Fibroblast of lung (primary cell): ENCODE data around the gene SLC24A3. TPM values are rescaled to one million over a fixed set of nuclear protein-coding genes. Genes with fewer than 3 reads are reported as not detected.

Experiments used
- DNase-seq, 2 donors: peaks; one replicate each; pipeline versions ENCODE4 v3.0.0 to v3.0.0-alpha.2; 2010; ENCODE audit warnings: low read depth in 2 of 2
- H2AFZ ChIP-seq: 2 replicates; pipeline ENCODE4 v1.5.1; 2012; ENCODE audit warnings: low read length, control low read depth, inconsistent platforms
- H3K27ac ChIP-seq: 2 replicates; pipeline ENCODE4 v1.5.1; 2011; ENCODE audit warnings: low read length, control low read depth; ENCODE audit not compliant: insufficient read depth
- H3K27me3 ChIP-seq: 2 replicates; pipeline ENCODE4 v1.5.1; 2011; ENCODE audit warnings: mild to moderate bottlenecking, low read length; ENCODE audit not compliant: control insufficient read depth, insufficient read depth
- H3K36me3 ChIP-seq: 2 replicates; pipeline ENCODE4 v1.5.1; 2011; ENCODE audit warnings: low read length; ENCODE audit not compliant: control insufficient read depth, insufficient read depth
- H3K4me1 ChIP-seq: 2 replicates; pipeline ENCODE4 v1.5.1; 2011; ENCODE audit warnings: low read length; ENCODE audit not compliant: control insufficient read depth, insufficient read depth; ENCODE audit errors: extremely low read depth
- H3K4me2 ChIP-seq: 2 replicates; pipeline ENCODE4 v1.5.1; 2011; ENCODE audit warnings: low read length, control low read depth; ENCODE audit not compliant: insufficient read depth; ENCODE audit errors: extremely low read depth
- H3K4me3 ChIP-seq, 4 experiments: fragments of 200-600 bp in 1 of 4; sonication (generic) in 1 of 4; replicated peaks in 1 of 4; 2 replicates each; pipeline ENCODE4 v1.5.1; 2011 to 2016; ENCODE audit warnings: low read length in 4 of 4, low read depth in 3 of 4, mild to moderate bottlenecking in 3 of 4, control low read depth in 2 of 4, inconsistent platforms in 1 of 4, mixed read lengths in 1 of 4; ENCODE audit not compliant: insufficient read depth in 1 of 4; ENCODE audit errors: control extremely low read depth in 1 of 4
- H3K79me2 ChIP-seq: 2 replicates; pipeline ENCODE4 v1.5.1; 2012; ENCODE audit warnings: mild to moderate bottlenecking, low read length, inconsistent platforms; ENCODE audit not compliant: control insufficient read depth, insufficient read depth
- H3K9ac ChIP-seq: 2 replicates; pipeline ENCODE4 v1.5.1; 2011; ENCODE audit warnings: mild to moderate bottlenecking, low read length, control low read depth; ENCODE audit not compliant: insufficient read depth
- H3K9me3 ChIP-seq: 2 replicates; pipeline ENCODE4 v1.5.1; 2012; ENCODE audit warnings: low read depth, low read length; ENCODE audit not compliant: control insufficient read depth, insufficient read depth
- H4K20me1 ChIP-seq: 2 replicates; pipeline ENCODE4 v1.5.1; 2011; ENCODE audit warnings: low read length; ENCODE audit not compliant: control insufficient read depth, insufficient read depth; ENCODE audit errors: extremely low read depth
- EZH2 ChIP-seq: IDR thresholded peaks from 2 replicates; pipeline ENCODE4 v1.5.1; 2012; ENCODE audit warnings: low read length, control low read depth, mild to moderate bottlenecking; ENCODE audit errors: missing control alignments
- polyA plus RNA-seq, 2 donors: library from polyadenylated mRNA; depleted of rRNA in 1 of 2; stranded (reverse) in 1 of 2; unstranded in 1 of 2; fragments of >200 nt; gene quantifications; 2 replicates each; pipeline ENCODE4 v1.2.1, GENCODE V29; 2011 to 2012; ENCODE audit warnings: missing spikeins in 1 of 2
- total RNA-seq: library from RNA; depleted of rRNA; stranded (reverse); fragments of >200 nt; gene quantifications from 2 replicates; pipeline ENCODE4 v1.2.1, GENCODE V29; 2014
- TF ChIP-seq, protein P1 (sequence below), 2 donors: IDR thresholded peaks in 1 of 2; conservative IDR thresholded peaks in 1 of 2; 1 replicate in 1 of 2; 2 replicates in 1 of 2; pipeline ENCODE4 v1.5.1; 2011 to 2012; ENCODE audit warnings: low read length in 2 of 2, control low read depth in 1 of 2, inconsistent platforms in 1 of 2, low read depth in 1 of 2, mild to moderate bottlenecking in 1 of 2

Gene SLC24A3
- total and polyA plus RNA-seq, 2 donors (not counting 1 experiment from before 2014, with no cell fraction given): 0.03 to 1.8 TPM

DNA sequence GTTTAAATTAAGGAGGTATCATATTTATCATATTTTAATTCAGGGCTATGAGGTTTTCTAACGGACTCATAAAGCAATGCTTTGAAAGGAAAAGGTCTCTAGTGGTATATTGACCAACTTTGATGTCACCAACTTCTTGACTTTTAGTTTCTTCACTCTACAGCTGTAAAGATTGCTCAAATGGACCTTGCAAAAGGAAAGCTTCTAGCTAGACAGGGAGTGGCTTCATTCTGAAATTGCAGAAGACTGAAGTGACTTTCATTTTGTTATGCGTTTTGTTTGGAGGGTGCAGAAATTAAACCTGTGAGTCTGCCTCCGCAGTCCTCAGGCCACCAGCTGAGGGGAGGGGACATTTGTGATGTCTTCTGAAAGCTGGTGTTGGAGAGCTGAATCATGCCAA is 95.7 kb downstream of the SLC24A3 start:
- no peak overlapping the region for H3K4me3 ChIP-seq
- no peak overlapping the region for H3K4me2 ChIP-seq
- no peaks in the 10 kb centered on the region for H3K79me2 ChIP-seq
- no peak overlapping the region for H2AFZ ChIP-seq
- DNase-seq: no peak
- H3K4me1 ChIP-seq: no peaks in the 10 kb centered on the region
- no peaks in the 10 kb centered on the region for H4K20me1 ChIP-seq
- no peaks in the 10 kb centered on the region for H3K9me3 ChIP-seq
- no peaks in the 10 kb centered on the region for H3K27me3 ChIP-seq
- no peak overlapping the region for H3K9ac ChIP-seq
- TF ChIP-seq EZH2: no peak
- TF ChIP-seq, protein P1, sequence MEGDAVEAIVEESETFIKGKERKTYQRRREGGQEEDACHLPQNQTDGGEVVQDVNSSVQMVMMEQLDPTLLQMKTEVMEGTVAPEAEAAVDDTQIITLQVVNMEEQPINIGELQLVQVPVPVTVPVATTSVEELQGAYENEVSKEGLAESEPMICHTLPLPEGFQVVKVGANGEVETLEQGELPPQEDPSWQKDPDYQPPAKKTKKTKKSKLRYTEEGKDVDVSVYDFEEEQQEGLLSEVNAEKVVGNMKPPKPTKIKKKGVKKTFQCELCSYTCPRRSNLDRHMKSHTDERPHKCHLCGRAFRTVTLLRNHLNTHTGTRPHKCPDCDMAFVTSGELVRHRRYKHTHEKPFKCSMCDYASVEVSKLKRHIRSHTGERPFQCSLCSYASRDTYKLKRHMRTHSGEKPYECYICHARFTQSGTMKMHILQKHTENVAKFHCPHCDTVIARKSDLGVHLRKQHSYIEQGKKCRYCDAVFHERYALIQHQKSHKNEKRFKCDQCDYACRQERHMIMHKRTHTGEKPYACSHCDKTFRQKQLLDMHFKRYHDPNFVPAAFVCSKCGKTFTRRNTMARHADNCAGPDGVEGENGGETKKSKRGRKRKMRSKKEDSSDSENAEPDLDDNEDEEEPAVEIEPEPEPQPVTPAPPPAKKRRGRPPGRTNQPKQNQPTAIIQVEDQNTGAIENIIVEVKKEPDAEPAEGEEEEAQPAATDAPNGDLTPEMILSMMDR (conservative IDR thresholded peaks at IDR 0.05 in 1 of 2, IDR thresholded peaks at IDR 0.05 in 1 of 2; ENCODE audit: low read depth in 1 of 2, low read length in 2 of 2): no peak
- H3K36me3 ChIP-seq: no peaks in the 10 kb centered on the region
- no peak overlapping the region for H3K27ac ChIP-seq

- Histone ChIP-seq H3K36me3 (no peaks in the 10 kb centered on the region), H3K4me2 (no peak overlapping the region), H3K9ac (no peak overlapping the region), H3K79me2 (no peaks in the 10 kb centered on the region), H3K4me3 (no peak overlapping the region), H3K27ac (no peak overlapping the region), H4K20me1 (no peaks in the 10 kb centered on the region), H3K27me3 (no peaks in the 10 kb centered on the region), H2AFZ (no peak overlapping the region), H3K9me3 (no peaks in the 10 kb centered on the region), H3K4me1 (no peaks in the 10 kb centered on the region)
- DNase-seq: no peak
- no peak for TF ChIP-seq EZH2
- TF ChIP-seq, protein P1 (conservative IDR thresholded peaks at IDR 0.05 in 1 of 2, IDR thresholded peaks at IDR 0.05 in 1 of 2; ENCODE audit: low read depth in 1 of 2, low read length in 2 of 2): no peak
Observed at GRCh38 chr20:19310541-19310940, 98.1 kb downstream of the SLC24A3 start.

DNA sequence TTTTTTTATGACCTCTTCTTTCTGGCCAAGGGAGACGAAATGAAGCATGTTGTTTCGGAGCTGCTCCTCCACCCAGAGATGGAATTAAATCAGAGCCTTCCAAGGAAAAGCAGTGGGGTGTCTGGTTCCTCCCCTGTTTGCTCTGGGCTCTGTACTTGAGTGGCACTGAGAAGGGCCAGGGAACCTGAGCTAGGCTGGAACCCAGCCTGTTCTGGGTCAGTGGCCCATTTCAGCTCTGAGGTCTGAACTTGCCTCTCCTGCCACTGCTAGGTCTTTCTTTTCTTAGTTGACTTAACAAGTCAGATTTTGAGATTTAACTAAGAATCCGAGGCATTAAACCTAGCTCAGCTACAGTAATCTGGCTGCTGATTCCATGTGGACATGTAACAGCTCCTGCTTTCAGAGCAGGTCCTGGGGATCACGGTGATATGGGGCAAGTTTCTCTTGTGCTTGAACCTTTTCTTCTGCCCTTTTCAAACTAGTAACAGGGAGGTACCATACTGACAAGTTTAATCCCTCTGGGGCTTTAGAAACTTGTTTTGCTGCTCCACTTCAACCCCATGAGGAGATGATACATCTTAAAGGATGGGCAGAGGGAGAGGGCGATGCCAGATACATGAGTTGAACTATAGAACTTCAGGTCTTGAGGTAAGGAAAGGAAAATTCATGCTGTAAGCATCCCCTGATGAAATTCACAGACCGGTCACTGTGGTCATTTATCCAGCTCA is 101.1 kb downstream of the SLC24A3 start:
- Histone ChIP-seq H3K79me2 (no peaks in the 10 kb centered on the region), H3K9me3 (no peaks in the 10 kb centered on the region), H4K20me1 (no peaks in the 10 kb centered on the region), H3K4me3 (no peak overlapping the region), H2AFZ (no peak overlapping the region), H3K36me3 (no peaks in the 10 kb centered on the region), H3K27ac (no peak overlapping the region), H3K4me1 (no peaks in the 10 kb centered on the region), H3K27me3 (no peaks in the 10 kb centered on the region), H3K9ac (no peak overlapping the region), H3K4me2 (no peak overlapping the region)
- no peak for DNase-seq
- TF ChIP-seq, protein P1 (conservative IDR thresholded peaks at IDR 0.05 in 1 of 2, IDR thresholded peaks at IDR 0.05 in 1 of 2; ENCODE audit: low read depth in 1 of 2, low read length in 2 of 2): no peak
- no peak for TF ChIP-seq EZH2
